K562 (cell line): ENCODE measurements around the gene CCDC78. TPM values are rescaled to one million over a fixed set of nuclear protein-coding genes. Genes with fewer than 3 reads are reported as not detected.

Source experiments
- CBX3 ChIP-seq, 2 experiments: IDR thresholded peaks; 1 replicate in 1 of 2; 2 replicates in 1 of 2; pipeline ENCODE4 v1.6.1; 2012; ENCODE audit warnings: inconsistent platforms in 2 of 2, low read length in 2 of 2, borderline replicate concordance in 1 of 2, control low read depth in 1 of 2
- KLF1 ChIP-seq: fragments of 450-650 bp; IDR thresholded peaks from 2 replicates; pipeline ENCODE4 v1.6.1; 2016; ENCODE audit warnings: missing genetic modification characterization, missing compliant biosample characterization
- MIER1 ChIP-seq: fragments of 450-650 bp; IDR thresholded peaks from 2 replicates; pipeline ENCODE4 v1.6.1; 2016; ENCODE audit warnings: antibody characterized with exemption, mild to moderate bottlenecking, low read depth
- MLLT1 ChIP-seq, 2 experiments: fragments of 450-650 bp; IDR thresholded peaks; 2 replicates each; pipeline ENCODE4 v1.6.1; 2016
- PKNOX1 ChIP-seq: fragments of 450-650 bp; IDR thresholded peaks from 2 replicates; pipeline ENCODE4 v1.6.1; 2016
- RERE ChIP-seq: sonication (generic); formaldehyde crosslinking; IDR thresholded peaks from 2 replicates; pipeline ENCODE4 v1.8.0; 2023; ENCODE audit warnings: missing genetic modification reagents, mild to moderate bottlenecking, borderline replicate concordance
- SAP30 ChIP-seq: fragments of 200-600 bp; sonication (generic); IDR thresholded peaks from 2 replicates; pipeline ENCODE4 v1.6.1; 2012; ENCODE audit warnings: borderline replicate concordance, low read depth, mild to moderate bottlenecking, moderate library complexity, low read length, control low read depth, inconsistent platforms; ENCODE audit not compliant: insufficient read depth, poor library complexity, severe bottlenecking
- TBP ChIP-seq: optimal IDR thresholded peaks from 2 replicates; pipeline ENCODE3; 2011; ENCODE audit warnings: low read depth, low read length, improper control_type of control experiment
- ZC3H4 ChIP-seq: sonication (generic); formaldehyde crosslinking; IDR thresholded peaks from 2 replicates; pipeline ENCODE4 v1.9.0; 2021; ENCODE audit warnings: missing genetic modification reagents, borderline replicate concordance
- ZNF143 ChIP-seq: sonication (generic); formaldehyde crosslinking; IDR thresholded peaks from 2 replicates; pipeline ENCODE4 v1.9.0; 2022; ENCODE audit warnings: mild to moderate bottlenecking, missing genetic modification reagents
- ZNF586 ChIP-seq: fragments of 450-650 bp; formaldehyde crosslinking; conservative IDR thresholded peaks from 2 replicates; pipeline ENCODE4 v1.4.0; 2020; ENCODE audit warnings: mild to moderate bottlenecking, moderate library complexity
- ZNF609 ChIP-seq: sonication (generic); formaldehyde crosslinking; IDR thresholded peaks from 2 replicates; pipeline ENCODE4 v1.8.1; 2023; ENCODE audit warnings: missing genetic modification reagents, mild to moderate bottlenecking, borderline replicate concordance
- ZNF79 ChIP-seq: fragments of 250-450 bp; sonication (Bioruptor Pico); IDR thresholded peaks from 2 replicates; pipeline ENCODE4 v1.4.0; 2020; ENCODE audit warnings: low read depth, mild to moderate bottlenecking, moderate library complexity
- polyA plus RNA-seq, 8 experiments: library from polyadenylated mRNA; depleted of rRNA in 4 of 8; stranded (reverse) in 5 of 8; unstranded in 3 of 8; fragments of >200 nt; fragmentation: Nextera tagmentation in 2 of 8; fragmentation: Illumina TruSeq in 1 of 8; extraction: Ambion mirVana in 2 of 8; extraction: Trizol in 1 of 8; gene quantifications; 2 replicates each; pipeline versions ENCODE4 v1.2.1 to v1.2.3, GENCODE V29; 2011 to 2014; ENCODE audit warnings: inconsistent platforms in 1 of 8, missing spikeins in 1 of 8
- total RNA-seq, 7 experiments: library from RNA; depleted of rRNA in 6 of 7; stranded (reverse); fragments of >200 nt in 6 of 7; fragmentation: Illumina TruSeq in 2 of 7; extraction: Trizol in 2 of 7; gene quantifications; 2 replicates each; pipeline versions ENCODE4 v1.2.1 to v1.2.3, GENCODE V29; 2011 to 2021; ENCODE audit warnings: low replicate concordance in 1 of 7

CCDC78 gene
- total and polyA plus RNA-seq, 9 of the 15 experiments (the other 6 are each of a cell fraction or from before 2014, with no cell fraction given) = 0.24 to 17.7 (median 2.9) TPM

- TF ChIP-seq KLF1 = 0 out of 2 replicates have a peak, but pooled peaks have one; percentile 24
- TF ChIP-seq ZNF79 (CRISPR knock-in tag) = no peak
- peak in 1 of 2 experiments; percentile 78; a peak in 1 of 3 replicates for TF ChIP-seq CBX3 (IDR thresholded peaks at IDR 0.05; ENCODE audit: borderline replicate concordance in 1 of 2, low read length in 2 of 2)
- 0 out of 2 replicates have a peak, but pooled peaks have one; percentile 59 for TF ChIP-seq ZC3H4 (CRISPR knock-in tag)
- 0 out of 2 replicates have a peak, but pooled peaks have one; percentile 24 for TF ChIP-seq MIER1
- peak; percentile 17 for TF ChIP-seq TBP
- TF ChIP-seq ZNF609 (CRISPR knock-in tag) = 0 out of 2 replicates have a peak, but pooled peaks have one; percentile 93
- peak; percentile 27 for TF ChIP-seq SAP30
- peak; percentile 57 for TF ChIP-seq ZNF143
- no peak for TF ChIP-seq ZNF586 (CRISPR knock-in tag)
- TF ChIP-seq MLLT1 (IDR thresholded peaks at IDR 0.05) = no peak
- peak; percentile 59; the same call in 1 of the 2 replicates for TF ChIP-seq PKNOX1
- no peak for TF ChIP-seq RERE (CRISPR knock-in tag)
These were observed 30.7 kb downstream of the CCDC78 start (continued) for GRCh38 chr16:695355-696089.
